Gastroesophageal sphincter (tissue), 3 donors: ENCODE data around the gene FAM83C.

Experiments used
- POLR2AphosphoS5 ChIP-seq: sonication (generic); formaldehyde crosslinking; IDR thresholded peaks from one replicate; pipeline ENCODE4 v1.6.1; 2017; ENCODE audit warnings: antibody characterized with exemption
- TF ChIP-seq, protein P1 (sequence below), 4 experiments: fragments of 200-600 bp in 2 of 4; fragments of 450-650 bp in 2 of 4; sonication (generic) in 1 of 4; IDR thresholded peaks; one replicate each; pipeline ENCODE4 v1.5.1; 2017 to 2019; ENCODE audit warnings: antibody characterized with exemption in 4 of 4, mild to moderate bottlenecking in 2 of 4, moderate library complexity in 2 of 4

DNA sequence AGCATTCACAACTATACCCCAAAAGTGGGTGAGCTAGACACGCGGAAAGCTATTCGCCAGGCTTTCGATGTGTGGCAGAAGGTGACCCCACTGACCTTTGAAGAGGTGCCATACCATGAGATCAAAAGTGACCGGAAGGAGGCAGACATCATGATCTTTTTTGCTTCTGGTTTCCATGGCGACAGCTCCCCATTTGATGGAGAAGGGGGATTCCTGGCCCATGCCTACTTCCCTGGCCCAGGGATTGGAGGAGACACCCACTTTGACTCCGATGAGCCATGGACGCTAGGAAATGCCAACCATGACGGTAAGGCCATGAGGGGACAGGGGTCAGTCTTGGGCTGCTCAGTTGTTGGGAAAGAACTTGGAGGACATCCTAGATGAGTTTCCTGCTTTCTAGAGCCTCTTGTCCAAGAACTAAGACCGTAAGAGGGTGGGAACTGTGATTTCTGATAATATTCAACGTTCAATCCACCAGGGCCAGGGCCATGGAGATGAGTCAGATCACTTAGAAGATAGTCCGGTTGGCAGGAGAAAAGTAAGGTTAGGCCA, 37.7 kb downstream of the FAM83C start:
- TF ChIP-seq, protein P1, sequence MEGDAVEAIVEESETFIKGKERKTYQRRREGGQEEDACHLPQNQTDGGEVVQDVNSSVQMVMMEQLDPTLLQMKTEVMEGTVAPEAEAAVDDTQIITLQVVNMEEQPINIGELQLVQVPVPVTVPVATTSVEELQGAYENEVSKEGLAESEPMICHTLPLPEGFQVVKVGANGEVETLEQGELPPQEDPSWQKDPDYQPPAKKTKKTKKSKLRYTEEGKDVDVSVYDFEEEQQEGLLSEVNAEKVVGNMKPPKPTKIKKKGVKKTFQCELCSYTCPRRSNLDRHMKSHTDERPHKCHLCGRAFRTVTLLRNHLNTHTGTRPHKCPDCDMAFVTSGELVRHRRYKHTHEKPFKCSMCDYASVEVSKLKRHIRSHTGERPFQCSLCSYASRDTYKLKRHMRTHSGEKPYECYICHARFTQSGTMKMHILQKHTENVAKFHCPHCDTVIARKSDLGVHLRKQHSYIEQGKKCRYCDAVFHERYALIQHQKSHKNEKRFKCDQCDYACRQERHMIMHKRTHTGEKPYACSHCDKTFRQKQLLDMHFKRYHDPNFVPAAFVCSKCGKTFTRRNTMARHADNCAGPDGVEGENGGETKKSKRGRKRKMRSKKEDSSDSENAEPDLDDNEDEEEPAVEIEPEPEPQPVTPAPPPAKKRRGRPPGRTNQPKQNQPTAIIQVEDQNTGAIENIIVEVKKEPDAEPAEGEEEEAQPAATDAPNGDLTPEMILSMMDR (IDR thresholded peaks at IDR 0.05), result no peak
- no peak for TF ChIP-seq POLR2AphosphoS5
